Natural killer cell (primary cell): ENCODE measurements around the gene UTF1. TPM values are rescaled to one million over a fixed set of nuclear protein-coding genes. Genes with fewer than 3 reads are reported as not detected.

Source experiments
- ATAC-seq, 3 donors: fragments of 150-1000 bp in 2 of 3; fragments of 200-7000 bp in 1 of 3; cut with Tn5 transposase; 1 replicate in 1 of 3; 2 replicates in 2 of 3; pipeline ENCODE4 v1.10.0; 2021; ENCODE audit warnings: mild to moderate bottlenecking in 2 of 3, moderate library complexity in 2 of 3
- DNase-seq, 2 donors: peaks; one replicate each; pipeline versions ENCODE4 v3.0.0 to v3.0.0-alpha.2; 2013 to 2021; ENCODE audit warnings: mixed read lengths in 1 of 2
- H3K27ac ChIP-seq: one replicate; pipeline ENCODE4 v1.5.1; 2013; ENCODE audit warnings: mild to moderate bottlenecking, low read length
- H3K27me3 ChIP-seq: one replicate; pipeline ENCODE4 v1.6.1; 2013; ENCODE audit warnings: low read length; ENCODE audit not compliant: control insufficient read depth, insufficient read depth
- H3K36me3 ChIP-seq: one replicate; pipeline ENCODE4 v1.6.1; 2013; ENCODE audit warnings: low read length; ENCODE audit not compliant: control insufficient read depth, insufficient read depth
- H3K4me1 ChIP-seq: one replicate; pipeline ENCODE4 v1.6.1; 2013; ENCODE audit warnings: low read length; ENCODE audit not compliant: control insufficient read depth, insufficient read depth
- H3K4me3 ChIP-seq: one replicate; pipeline ENCODE4 v1.5.1; 2013; ENCODE audit warnings: low read length
- H3K9me3 ChIP-seq: one replicate; pipeline ENCODE4 v1.6.1; 2013; ENCODE audit warnings: low read length; ENCODE audit not compliant: control insufficient read depth, insufficient read depth
- H3K27ac Mint-ChIP-seq, 2 donors: one replicate each; pipeline ENCODE4 v1.8.0; 2022; ENCODE audit warnings: mild to moderate bottlenecking in 2 of 2, mixed read lengths in 2 of 2, moderate library complexity in 1 of 2
- H3K27me3 Mint-ChIP-seq, 2 donors: one replicate each; pipeline ENCODE4 v1.8.0; 2022; ENCODE audit warnings: low read depth in 2 of 2, mixed read lengths in 2 of 2
- H3K36me3 Mint-ChIP-seq: one replicate; pipeline ENCODE4 v1.8.0; 2022; ENCODE audit warnings: mixed read lengths
- H3K4me1 Mint-ChIP-seq, 2 donors: one replicate each; pipeline ENCODE4 v1.8.0; 2022; ENCODE audit warnings: mixed read lengths in 2 of 2
- H3K4me3 Mint-ChIP-seq: one replicate; pipeline ENCODE4 v1.8.0; 2022; ENCODE audit warnings: mild to moderate bottlenecking, moderate library complexity, mixed read lengths
- H3K9me3 Mint-ChIP-seq, 2 donors: one replicate each; pipeline ENCODE4 v1.8.0; 2022; ENCODE audit warnings: mixed read lengths in 2 of 2
- CTCF ChIP-seq: fragments of 200-600 bp; IDR thresholded peaks from one replicate; pipeline ENCODE4 v1.8.0; 2022; ENCODE audit warnings: antibody characterized with exemption
- WGBS: methylation state at CpG from one replicate; pipeline ENCODE4 v1.1.7; 2013; ENCODE audit warnings: missing lambda C conversion rate; ENCODE audit not compliant: insufficient coverage; 5-methylcytosine and 5-hydroxymethylcytosine counted together
- intact Hi-C: fragments of 100-400 bp; cut with micrococcal nuclease; formaldehyde crosslinking; loops from one replicate; pipeline ENCODE4 v1.14.2; 2022
- total RNA-seq, 4 donors: library from RNA; stranded (reverse); fragments of 120-200 nt in 1 of 4; gene quantifications; one replicate each; pipeline versions ENCODE4 v1.2.3 to v1.2.4, GENCODE V29; 2013 to 2022

UTF1 gene
- total RNA-seq, 3 donors from 2014 or later (not counting 1 experiment from before 2014, with no cell fraction given) = 0.31 to 0.33 TPM; not detected in 1

GRCh38 chr10:133277993-133278576, 48.1 kb downstream of the UTF1 start:
- Histone ChIP-seq H3K27ac (peak overlapping the region; percentile 95), H3K9me3 (no peaks in the 10 kb centered on the region), H3K36me3 (peaks cover 28% of the 10 kb centered on the region), H3K4me3 (peak overlapping the region; percentile 35), H3K27me3 (no peaks in the 10 kb centered on the region), H3K4me1 (peaks cover 72% of the 10 kb centered on the region)
- peak in 1 of 2 donors; percentile 38 for DNase-seq
- Mint-ChIP-seq H3K27me3 (no peaks in the 10 kb centered on the region), H3K36me3 (no peaks in the 10 kb centered on the region), H3K9me3 (no peaks in the 10 kb centered on the region), H3K4me1 (peaks cover 28 to 49% of the 10 kb centered on the region in 2 donors), H3K27ac (peak overlapping the region; percentile 98), H3K4me3 (peak overlapping the region; percentile 92)
- intact Hi-C loops = loop anchor here (1.0 to 5.0 kb wide), 3 partner anchors 19 to 114 kb away; partner anchors contain the start of genes MTG1, TUBGCP2 and ZNF511
- WGBS = 14% methylated on average over 12 of the region's 12 CpGs
- ATAC-seq = no peak
- TF ChIP-seq CTCF = no peak

GRCh38 chr10:133278577-133279265, 48.7 kb downstream of the UTF1 start:
- Mint-ChIP-seq H3K4me3 (peak overlapping the region; percentile 92), H3K4me1 (peaks cover 28 to 49% of the 10 kb centered on the region in 2 donors), H3K9me3 (no peaks in the 10 kb centered on the region), H3K36me3 (no peaks in the 10 kb centered on the region), H3K27me3 (no peaks in the 10 kb centered on the region), H3K27ac (peak overlapping the region; percentile 98)
- H3K27ac ChIP-seq = peak overlapping the region; percentile 95
- no peaks in the 10 kb centered on the region for H3K9me3 ChIP-seq
- intact Hi-C loops = loop anchor here (1.0 to 5.0 kb wide), 3 partner anchors 20 to 114 kb away; partner anchors contain the start of genes MTG1, TUBGCP2 and ZNF511
- no peaks in the 10 kb centered on the region for H3K27me3 ChIP-seq
- no peak for TF ChIP-seq CTCF
- H3K36me3 ChIP-seq = peaks cover 28% of the 10 kb centered on the region
- ATAC-seq (peak; percentile 63 to 84 (median 73)), DNase-seq (peak; percentile 85 to 87)
- peaks cover 66% of the 10 kb centered on the region for H3K4me1 ChIP-seq
- H3K4me3 ChIP-seq = peak overlapping the region; percentile 35
- WGBS = 13% methylated on average over 19 of the region's 19 CpGs

GRCh38 chr10:133279326-133280226, 49.6 kb downstream of the UTF1 start:
- intact Hi-C loops = loop anchor here (2.0 to 5.0 kb wide), 2 partner anchors 21 to 113 kb away; partner anchors contain the start of gene MTG1
- Mint-ChIP-seq H3K4me3 (peak overlapping the region; percentile 92), H3K36me3 (peaks cover 2% of the 10 kb centered on the region), H3K4me1 (peaks cover 28 to 48% of the 10 kb centered on the region in 2 donors), H3K27me3 (no peaks in the 10 kb centered on the region), H3K27ac (peak overlapping the region; percentile 98), H3K9me3 (no peaks in the 10 kb centered on the region)
- peaks cover 58% of the 10 kb centered on the region for H3K4me1 ChIP-seq
- peak overlapping the region; percentile 35 for H3K4me3 ChIP-seq
- DNase-seq = no peak
- WGBS = 30% methylated on average over 24 of the region's 24 CpGs
- peaks cover 32% of the 10 kb centered on the region for H3K36me3 ChIP-seq
- H3K27me3 ChIP-seq = no peaks in the 10 kb centered on the region
- no peaks in the 10 kb centered on the region for H3K9me3 ChIP-seq
- ATAC-seq = no peak
- TF ChIP-seq CTCF = no peak
- H3K27ac ChIP-seq = peak overlapping the region; percentile 95
